GM12864 (cell line): ENCODE measurements around the gene LPXN.

Source experiments
- DNase-seq: peaks from one replicate; pipeline ENCODE4 v3.0.0-alpha.2; 2011; ENCODE audit warnings: low read depth
- H3K4me3 ChIP-seq: 2 replicates; pipeline ENCODE4 v1.5.1; 2011; ENCODE audit warnings: mild to moderate bottlenecking, low read depth, low read length, control low read depth
- TF ChIP-seq, protein P1 (sequence below): IDR thresholded peaks from 2 replicates; pipeline ENCODE4 v1.5.1; 2011; ENCODE audit warnings: low read depth, mild to moderate bottlenecking, moderate library complexity, low read length, control low read depth, inconsistent platforms; ENCODE audit errors: missing control alignments

LPXN gene

GRCh38 chr11:58508005-58508404, 67.7 kb downstream of the LPXN start, which contains the start of gene OR5B21:
Gene OR5B21, minus strand, starts transcription at chr11:58508105. Its CDS starts 0 bp downstream, at chr11:58508105.
- no peak for DNase-seq
- TF ChIP-seq, protein P1, sequence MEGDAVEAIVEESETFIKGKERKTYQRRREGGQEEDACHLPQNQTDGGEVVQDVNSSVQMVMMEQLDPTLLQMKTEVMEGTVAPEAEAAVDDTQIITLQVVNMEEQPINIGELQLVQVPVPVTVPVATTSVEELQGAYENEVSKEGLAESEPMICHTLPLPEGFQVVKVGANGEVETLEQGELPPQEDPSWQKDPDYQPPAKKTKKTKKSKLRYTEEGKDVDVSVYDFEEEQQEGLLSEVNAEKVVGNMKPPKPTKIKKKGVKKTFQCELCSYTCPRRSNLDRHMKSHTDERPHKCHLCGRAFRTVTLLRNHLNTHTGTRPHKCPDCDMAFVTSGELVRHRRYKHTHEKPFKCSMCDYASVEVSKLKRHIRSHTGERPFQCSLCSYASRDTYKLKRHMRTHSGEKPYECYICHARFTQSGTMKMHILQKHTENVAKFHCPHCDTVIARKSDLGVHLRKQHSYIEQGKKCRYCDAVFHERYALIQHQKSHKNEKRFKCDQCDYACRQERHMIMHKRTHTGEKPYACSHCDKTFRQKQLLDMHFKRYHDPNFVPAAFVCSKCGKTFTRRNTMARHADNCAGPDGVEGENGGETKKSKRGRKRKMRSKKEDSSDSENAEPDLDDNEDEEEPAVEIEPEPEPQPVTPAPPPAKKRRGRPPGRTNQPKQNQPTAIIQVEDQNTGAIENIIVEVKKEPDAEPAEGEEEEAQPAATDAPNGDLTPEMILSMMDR = no peak
- no peak within 1 kb of the TSS for H3K4me3 ChIP-seq

DNA sequence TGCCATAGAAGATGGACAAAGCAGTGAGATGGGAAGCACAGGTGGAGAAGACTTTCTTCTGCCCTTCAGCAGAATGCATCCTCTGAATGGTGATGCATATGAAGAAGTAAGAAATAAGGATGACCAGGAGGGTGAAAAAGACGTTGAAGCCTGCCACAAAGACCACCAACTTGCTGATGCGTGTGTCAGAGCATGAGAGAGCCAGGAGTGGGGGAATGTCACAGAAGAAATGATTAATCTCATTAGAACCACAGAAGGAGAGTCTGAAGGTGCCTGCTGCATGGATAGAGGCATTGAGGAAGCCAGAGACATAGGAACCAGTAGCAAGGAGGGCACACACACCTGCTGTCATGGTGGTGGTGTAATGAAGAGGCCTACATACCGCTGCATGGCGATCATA, 68.3 kb downstream of the LPXN start:
- H3K4me3 ChIP-seq = no peak overlapping the region
- TF ChIP-seq, protein P1 = no peak
- no peak for DNase-seq

- no peak overlapping the region for H3K4me3 ChIP-seq
- DNase-seq = no peak
- TF ChIP-seq, protein P1 = no peak
These were observed 68.7 kb downstream of the LPXN start for GRCh38 chr11:58506935-58507334.

DNA sequence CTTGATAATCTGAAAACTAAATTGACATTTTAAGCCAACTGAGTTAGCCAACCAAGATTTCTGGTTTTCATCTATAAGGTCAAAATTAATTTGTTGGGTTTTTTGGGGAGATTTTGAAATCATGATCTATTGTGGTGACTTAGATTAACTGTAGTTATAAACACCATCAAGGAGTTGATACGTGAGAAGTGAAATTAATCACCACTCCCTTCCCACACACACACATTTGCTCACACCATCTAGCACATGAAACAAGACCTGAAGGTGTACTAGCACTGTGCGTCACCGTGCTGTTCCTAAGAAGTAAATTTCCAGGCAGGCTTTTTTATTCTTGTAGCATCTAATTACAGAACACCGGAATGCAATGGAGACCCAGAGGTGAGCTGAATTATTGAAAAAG, 69.8 kb downstream of the LPXN start:
- TF ChIP-seq, protein P1 = no peak
- no peak for DNase-seq
- H3K4me3 ChIP-seq = no peak overlapping the region

DNA sequence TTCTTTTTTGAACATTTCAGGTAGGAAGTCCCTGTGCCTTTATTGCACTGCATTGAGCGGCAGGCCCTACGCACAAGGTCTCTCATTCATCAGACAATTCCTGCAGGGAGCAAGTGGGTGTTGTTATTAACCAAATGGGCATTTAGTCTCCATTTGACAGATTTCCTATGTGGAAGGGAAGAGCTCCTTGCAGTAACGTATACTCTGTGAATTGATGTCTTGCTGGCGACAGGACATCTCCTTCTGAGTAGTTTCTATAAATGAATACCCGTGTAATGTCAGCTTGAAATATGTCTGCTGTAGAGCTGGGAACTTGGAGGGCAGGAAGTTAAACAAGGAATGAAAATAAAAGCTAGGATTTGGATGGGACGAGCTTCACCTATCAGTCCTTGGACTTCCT, 71.4 kb downstream of the LPXN start:
- TF ChIP-seq, protein P1 = no peak
- no peak for DNase-seq

DNA sequence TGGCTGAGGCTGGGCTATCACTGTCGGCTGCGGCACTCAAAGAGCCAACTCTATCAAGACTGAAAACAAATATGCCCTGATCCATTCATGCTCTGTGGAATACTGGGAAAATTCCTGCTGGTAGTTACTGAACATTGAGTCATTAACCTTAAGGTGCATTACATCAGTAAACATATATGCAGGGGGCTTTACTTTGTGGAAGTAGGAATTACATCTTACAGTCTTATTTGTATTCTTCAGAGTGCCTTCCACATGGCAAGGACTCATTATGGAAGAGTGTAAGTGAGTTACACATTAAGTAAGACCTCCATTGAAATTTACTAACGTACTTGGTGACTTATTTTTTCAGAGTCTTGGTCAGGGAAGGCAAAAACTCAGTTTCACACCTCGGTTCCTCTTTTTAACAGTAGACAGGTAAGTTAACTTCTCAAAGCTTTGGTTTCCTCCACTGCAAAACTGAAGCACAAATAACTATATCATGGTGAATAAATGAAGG, 72.2 kb downstream of the LPXN start:
- H3K4me3 ChIP-seq = no peak overlapping the region
- peak; percentile 41 for DNase-seq
- TF ChIP-seq, protein P1 = no peak

More for the DNA sequence above, 71.4 kb downstream of the LPXN start:
- no peak overlapping the region for H3K4me3 ChIP-seq

DNA sequence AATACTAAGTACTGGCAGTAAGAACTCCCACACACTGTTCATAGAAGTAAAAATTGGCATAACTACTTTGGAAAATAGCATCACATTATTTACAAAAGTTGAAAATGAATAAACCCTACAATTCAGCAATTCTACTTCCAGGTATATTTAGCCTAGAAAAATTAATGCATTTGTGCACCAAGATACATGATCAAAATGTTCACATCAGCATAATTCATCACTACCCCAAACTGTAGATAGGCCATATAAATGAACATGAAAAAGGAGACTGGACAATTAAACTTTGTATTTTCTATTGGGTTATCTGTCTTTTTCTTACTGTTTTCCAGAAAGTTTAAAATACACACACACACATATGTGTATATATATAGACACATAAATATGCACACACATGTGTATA, 73.7 kb downstream of the LPXN start:
- no peak overlapping the region for H3K4me3 ChIP-seq
- no peak for DNase-seq
- TF ChIP-seq, protein P1 = no peak
